Stomach (tissue), 9 donors: ENCODE measurements around the gene SEC24A. TPM values are rescaled to one million over a fixed set of nuclear protein-coding genes. Genes with fewer than 3 reads are reported as not detected.

ENCODE experiments used
- DNase-seq, 2 donors: peaks; one replicate each; pipeline versions ENCODE4 v3.0.0 to v3.0.0-alpha.2; 2013 to 2019
- H3K27ac ChIP-seq, 5 donors: fragments of 200-600 bp in 4 of 5; sonication (generic) in 4 of 5; one replicate each; pipeline ENCODE4 v1.5.1; 2013 to 2019; ENCODE audit warnings: mild to moderate bottlenecking in 1 of 5, moderate library complexity in 1 of 5
- H3K27me3 ChIP-seq, 3 donors: fragments of 200-600 bp; sonication (generic); one replicate each; pipeline ENCODE4 v1.5.1; 2017 to 2019; ENCODE audit warnings: mixed run types in 1 of 3
- H3K36me3 ChIP-seq, 4 donors: fragments of 200-600 bp; sonication (generic); 1 replicate in 3 of 4; 2 replicates in 1 of 4; pipeline ENCODE4 v1.5.1; 2016 to 2019
- H3K4me1 ChIP-seq, 4 donors: fragments of 200-600 bp; sonication (generic); one replicate each; pipeline ENCODE4 v1.5.1; 2016 to 2019
- H3K4me3 ChIP-seq, 4 donors: fragments of 200-600 bp; sonication (generic) in 3 of 4; one replicate each; pipeline ENCODE4 v1.5.1; 2016 to 2019; ENCODE audit warnings: mild to moderate bottlenecking in 1 of 4
- H3K9me3 ChIP-seq, 4 donors: fragments of 200-600 bp; sonication (generic); one replicate each; pipeline ENCODE4 v1.5.1; 2016 to 2019
- CTCF ChIP-seq, 7 experiments: fragments of 450-650 bp in 4 of 7; fragments of 200-600 bp in 3 of 7; sonication (generic) in 3 of 7; IDR thresholded peaks; one replicate each; pipeline ENCODE4 v1.5.1; 2016 to 2019; ENCODE audit warnings: antibody characterized with exemption in 7 of 7, control low read depth in 2 of 7, mild to moderate bottlenecking in 1 of 7
- EP300 ChIP-seq: sonication (generic); formaldehyde crosslinking; IDR thresholded peaks from one replicate; pipeline ENCODE4 v1.6.1; 2017; ENCODE audit warnings: antibody characterized with exemption
- POLR2A ChIP-seq, 4 donors: fragments of 450-650 bp; IDR thresholded peaks; one replicate each; pipeline ENCODE4 v1.6.1; 2016; ENCODE audit warnings: antibody characterized with exemption in 4 of 4, control low read depth in 2 of 4, mild to moderate bottlenecking in 1 of 4, moderate library complexity in 1 of 4
- POLR2AphosphoS5 ChIP-seq, 3 donors: sonication (generic); formaldehyde crosslinking; IDR thresholded peaks; one replicate each; pipeline ENCODE4 v1.6.1; 2016; ENCODE audit warnings: antibody characterized with exemption in 3 of 3
- WGBS, 5 donors: extraction: QIAGEN DNeasy Blood & Tissue Kit in 3 of 5; methylation state at CpG; one replicate each; pipeline versions ENCODE4 v1.1.5 to v1.1.7; 2013 to 2018; 5-methylcytosine and 5-hydroxymethylcytosine counted together
- intact Hi-C: fragments of 100-400 bp; cut with DNase I; formaldehyde crosslinking; loops from one replicate; pipeline ENCODE4 v1.15.1; 2023; ENCODE audit warnings: low total_unique reads
- polyA plus RNA-seq, 3 donors: library from polyadenylated mRNA; stranded (reverse); fragments of 200-250 nt; gene quantifications; one replicate each; pipeline ENCODE4 v1.2.3, GENCODE V29; 2013
- total RNA-seq, 5 donors: library from RNA; depleted of rRNA; stranded (reverse); fragments of >200 nt; gene quantifications; one replicate each; pipeline versions ENCODE4 v1.1.0 to v1.2.3, GENCODE V29; 2014 to 2016
- donor health status: healthy with polysubstance abuse.
- donor health status: Bipolar disorder and iron deficiency.
- donor health status: healthy.

Gene SEC24A
- total and polyA plus RNA-seq, 8 donors: 2.8 to 72.4 (median 18.0) TPM

- H3K36me3 ChIP-seq: peaks cover 44 to 67% (median 62%) of the 10 kb centered on the region in 4 donors
These were observed 76.3 kb downstream of the SEC24A start for GRCh38 chr5:134724872-134725271.

GRCh38 chr5:134732819-134733218 is 84.2 kb downstream of the SEC24A start:
- WGBS, 5 donors: 60 to 71% (median 62%) methylated on average over 3 of the region's 3 CpGs
- Histone ChIP-seq H3K4me1 (peaks cover 0 to 8% (median 4%) of the 10 kb centered on the region in 4 donors), H3K27ac (no peak overlapping the region), H3K4me3 (no peak overlapping the region), H3K27me3 (no peaks in the 10 kb centered on the region), H3K9me3 (no peaks in the 10 kb centered on the region), H3K36me3 (peaks cover 0 to 1% (median 0%) of the 10 kb centered on the region in 4 donors)
- intact Hi-C loops: no loop called here
- no peak for TF ChIP-seq POLR2A (IDR thresholded peaks at IDR 0.05)
- no peak for TF ChIP-seq CTCF (IDR thresholded peaks at IDR 0.05)
- TF ChIP-seq POLR2AphosphoS5 (IDR thresholded peaks at IDR 0.05): no peak
- no peak for TF ChIP-seq EP300
- DNase-seq: no peak

More at GRCh38 chr5:134724872-134725271, 76.3 kb downstream of the SEC24A start:
- no peak for DNase-seq
- no peak for TF ChIP-seq POLR2A (IDR thresholded peaks at IDR 0.05)
- no peak for TF ChIP-seq EP300
- TF ChIP-seq POLR2AphosphoS5 (IDR thresholded peaks at IDR 0.05): no peak
- TF ChIP-seq CTCF (IDR thresholded peaks at IDR 0.05): no peak
- WGBS, 5 donors: 92 to 96% (median 94%) methylated on average over 1 of the region's 1 CpG
- Histone ChIP-seq H3K9me3 (no peaks in the 10 kb centered on the region), H3K27ac (no peak overlapping the region), H3K4me1 (no peaks in the 10 kb centered on the region), H3K4me3 (no peak overlapping the region), H3K27me3 (no peaks in the 10 kb centered on the region)
- intact Hi-C loops: no loop called here

GRCh38 chr5:134735243-134735642 is 86.7 kb downstream of the SEC24A start:
- Histone ChIP-seq H3K4me1 (peaks cover 11 to 23% (median 15%) of the 10 kb centered on the region in 4 donors), H3K27me3 (no peaks in the 10 kb centered on the region), H3K27ac (no peak overlapping the region), H3K4me3 (no peak overlapping the region), H3K36me3 (no peaks in the 10 kb centered on the region), H3K9me3 (no peaks in the 10 kb centered on the region)
- TF ChIP-seq EP300: no peak
- TF ChIP-seq POLR2A (IDR thresholded peaks at IDR 0.05): no peak
- no peak for TF ChIP-seq CTCF (IDR thresholded peaks at IDR 0.05)
- no peak for TF ChIP-seq POLR2AphosphoS5 (IDR thresholded peaks at IDR 0.05)
- intact Hi-C loops: no loop called here
- no peak for DNase-seq
- 61 to 82% (median 78%) methylated on average over 4 of the region's 4 CpGs for WGBS, 5 donors

GRCh38 chr5:134736173-134736812 is 87.7 kb downstream of the SEC24A start:
- Histone ChIP-seq H3K27ac (no peak overlapping the region), H3K4me1 (peaks cover 11 to 33% (median 20%) of the 10 kb centered on the region in 4 donors), H3K36me3 (peaks cover 0 to 3% (median 1%) of the 10 kb centered on the region in 4 donors), H3K27me3 (no peaks in the 10 kb centered on the region), H3K9me3 (no peaks in the 10 kb centered on the region), H3K4me3 (no peak overlapping the region)
- DNase-seq: peak in 1 of 2 donors; percentile 5
- no peak for TF ChIP-seq POLR2A (IDR thresholded peaks at IDR 0.05)
- TF ChIP-seq CTCF (IDR thresholded peaks at IDR 0.05): no peak
- no peak for TF ChIP-seq POLR2AphosphoS5 (IDR thresholded peaks at IDR 0.05)
- no peak for TF ChIP-seq EP300
- intact Hi-C loops: no loop called here
- WGBS, 5 donors: 47 to 58% (median 58%) methylated on average over 2 of the region's 2 CpGs
